ENCODE measurements around the gene NTNG1. TPM values are rescaled to one million over a fixed set of nuclear protein-coding genes. Genes with fewer than 3 reads are reported as not detected.

The NTNG1 gene
- total RNA-seq, 1 experiment from 2014 or later: 0.41 TPM

DNA sequence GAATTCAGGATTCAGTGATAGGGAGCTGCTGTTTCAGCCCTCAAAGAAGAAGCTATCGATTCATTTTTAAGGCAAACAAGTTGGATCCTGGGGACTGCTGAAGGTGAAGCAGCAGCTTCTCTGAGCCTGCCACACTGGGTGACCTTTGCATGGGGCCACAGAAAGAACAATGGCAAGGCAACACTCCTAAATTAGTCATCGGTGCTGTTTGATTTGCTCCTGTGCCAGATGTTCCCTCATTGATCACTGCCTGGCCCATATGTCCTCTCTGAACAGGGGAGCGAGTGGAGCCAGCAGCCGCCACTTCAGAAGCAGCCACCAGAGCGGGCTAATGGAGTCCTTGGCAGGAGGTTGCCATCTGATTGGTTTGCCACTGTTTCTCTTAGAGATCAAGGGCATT lies 391.5 kb downstream of the NTNG1 start:
- DNase-seq (ENCODE audit: low read depth): no peak
- in situ Hi-C loops (cut with HindIII; ENCODE audit: low pct_unique_long_range_greater_than_20kb, low sequenced_read_pairs): no loop called here

Other genes starting within 250 kb of the NTNG1 start
- gene PRMT6, start 84.4 kb upstream of the NTNG1 start, total RNA-seq (2014; rRNA removed; shearing (Covaris generic); ENCODE audit: low replicate concordance): 20.3 and 27.0 TPM in 2 replicates